HCT116 (cell line): ENCODE results near the gene DEFB115.

Source experiments
- JUND ChIP-seq: IDR thresholded peaks from 2 replicates; pipeline ENCODE4 v1.6.1; 2012
- POLR2AphosphoS5 ChIP-seq: IDR thresholded peaks from 2 replicates; pipeline ENCODE4 v1.6.1; 2011; ENCODE audit warnings: mild to moderate bottlenecking, low read depth, low read length, moderate library complexity
- YY1 ChIP-seq: IDR thresholded peaks from 2 replicates; pipeline ENCODE4 v1.6.1; 2011; ENCODE audit warnings: low read length, low read depth, moderate library complexity, mild to moderate bottlenecking; ENCODE audit not compliant: insufficient replicate concordance; ENCODE audit errors: extremely low read depth
- TF ChIP-seq, protein P1 (sequence below), 3 experiments: fragments of 200-600 bp in 1 of 3; sonication (generic) in 1 of 3; IDR thresholded peaks in 2 of 3; conservative IDR thresholded peaks in 1 of 3; 2 replicates each; pipeline ENCODE4 v1.5.1; 2012 to 2017; ENCODE audit warnings: low read depth in 2 of 3, low read length in 2 of 3, antibody characterized with exemption in 1 of 3, borderline replicate concordance in 1 of 3, control low read depth in 1 of 3, mild to moderate bottlenecking in 1 of 3, mixed read lengths in 1 of 3, mixed run types in 1 of 3, moderate library complexity in 1 of 3; ENCODE audit not compliant: insufficient read depth in 1 of 3

DNA sequence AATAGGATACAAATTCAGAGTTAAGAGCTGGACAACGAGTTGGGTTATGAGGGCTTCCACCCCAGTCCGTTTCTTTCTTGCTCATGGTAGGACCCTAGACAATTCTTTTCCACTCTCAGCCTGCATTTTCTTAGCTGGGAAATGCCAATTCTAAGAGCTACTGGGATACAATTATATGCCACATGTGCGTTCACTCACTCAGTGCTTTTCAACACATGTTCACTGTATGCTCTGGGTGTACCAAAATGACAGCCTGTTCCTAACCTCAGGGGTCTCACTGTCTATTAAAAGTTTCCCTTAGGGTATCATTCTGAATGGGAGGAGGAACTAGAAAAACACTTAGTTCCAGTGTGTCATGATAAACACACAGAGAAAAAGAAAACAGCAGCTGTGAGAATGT is 505 bp upstream of the DEFB115 start:
- TF ChIP-seq YY1 = no peak
- TF ChIP-seq, protein P1, sequence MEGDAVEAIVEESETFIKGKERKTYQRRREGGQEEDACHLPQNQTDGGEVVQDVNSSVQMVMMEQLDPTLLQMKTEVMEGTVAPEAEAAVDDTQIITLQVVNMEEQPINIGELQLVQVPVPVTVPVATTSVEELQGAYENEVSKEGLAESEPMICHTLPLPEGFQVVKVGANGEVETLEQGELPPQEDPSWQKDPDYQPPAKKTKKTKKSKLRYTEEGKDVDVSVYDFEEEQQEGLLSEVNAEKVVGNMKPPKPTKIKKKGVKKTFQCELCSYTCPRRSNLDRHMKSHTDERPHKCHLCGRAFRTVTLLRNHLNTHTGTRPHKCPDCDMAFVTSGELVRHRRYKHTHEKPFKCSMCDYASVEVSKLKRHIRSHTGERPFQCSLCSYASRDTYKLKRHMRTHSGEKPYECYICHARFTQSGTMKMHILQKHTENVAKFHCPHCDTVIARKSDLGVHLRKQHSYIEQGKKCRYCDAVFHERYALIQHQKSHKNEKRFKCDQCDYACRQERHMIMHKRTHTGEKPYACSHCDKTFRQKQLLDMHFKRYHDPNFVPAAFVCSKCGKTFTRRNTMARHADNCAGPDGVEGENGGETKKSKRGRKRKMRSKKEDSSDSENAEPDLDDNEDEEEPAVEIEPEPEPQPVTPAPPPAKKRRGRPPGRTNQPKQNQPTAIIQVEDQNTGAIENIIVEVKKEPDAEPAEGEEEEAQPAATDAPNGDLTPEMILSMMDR (IDR thresholded peaks at IDR 0.05 in 2 of 3, conservative IDR thresholded peaks at IDR 0.05 in 1 of 3; ENCODE audit: borderline replicate concordance in 1 of 3, insufficient read depth in 1 of 3, low read depth in 2 of 3, low read length in 2 of 3) = no peak
- no peak for TF ChIP-seq POLR2AphosphoS5
- no peak for TF ChIP-seq JUND
